HG02610 (cell line): ENCODE results near the gene AVEN.
"Not testable (repeated sequence)": the region's sequence is repeated elsewhere in the genome, so short reads cannot be mapped to it uniquely, and the experiment has no call there.

ENCODE experiments used
- ATAC-seq: cut with Tn5 transposase; IDR thresholded peaks from one replicate; pipeline ENCODE4 v1.9.1; 2021; ENCODE audit warnings: mild to moderate bottlenecking, moderate library complexity; ENCODE audit not compliant: unreplicated experiment

Gene AVEN

GRCh38 chr15:34038871-34039789 is at the start of gene AVEN:
Gene AVEN (minus strand): TSS chr15:34039204. CDS start chr15:34039046, 158 bp downstream.
- peak; percentile 52 for ATAC-seq

GRCh38 chr15:34085746-34086145 is 46.7 kb upstream of the AVEN start:
- ATAC-seq = no peak

- ATAC-seq = no peak
Measured at GRCh38 chr15:34084086-34084485, 45.1 kb upstream of the AVEN start.

GRCh38 chr15:34079904-34080303 is 40.9 kb upstream of the AVEN start:
- ATAC-seq = no peak

GRCh38 chr15:34078900-34079299 is 39.9 kb upstream of the AVEN start:
- no peak for ATAC-seq

GRCh38 chr15:34076785-34077184 is 37.8 kb upstream of the AVEN start:
- no peak for ATAC-seq

GRCh38 chr15:34070003-34070402 is 31.0 kb upstream of the AVEN start:
- ATAC-seq = no peak

- ATAC-seq = no peak
Measured at GRCh38 chr15:34065941-34066340, 26.9 kb upstream of the AVEN start.

- no peak for ATAC-seq
Measured at GRCh38 chr15:34065261-34065660, 26.3 kb upstream of the AVEN start.

GRCh38 chr15:34064438-34064837 is 25.4 kb upstream of the AVEN start:
- no peak for ATAC-seq

GRCh38 chr15:34059946-34060345 is 20.9 kb upstream of the AVEN start:
- ATAC-seq = no peak

- no peak for ATAC-seq
Measured at GRCh38 chr15:34059476-34059875, 20.5 kb upstream of the AVEN start.

- ATAC-seq = no peak
Measured at GRCh38 chr15:34056911-34057310, 17.9 kb upstream of the AVEN start.

- ATAC-seq = no peak
Measured at GRCh38 chr15:34055868-34056595, 17.0 kb upstream of the AVEN start.

GRCh38 chr15:34054081-34054707 is 15.2 kb upstream of the AVEN start:
- ATAC-seq = no peak

GRCh38 chr15:34050385-34050784 is 11.4 kb upstream of the AVEN start:
- not testable (repeated sequence) for ATAC-seq

GRCh38 chr15:34049112-34049511 is 10.1 kb upstream of the AVEN start:
- no peak for ATAC-seq

GRCh38 chr15:34047893-34048775 is 9.1 kb upstream of the AVEN start:
- ATAC-seq = no peak

GRCh38 chr15:34046471-34047145 is 7.6 kb upstream of the AVEN start:
- no peak for ATAC-seq

- no peak for ATAC-seq
Measured at GRCh38 chr15:34043813-34044212, 4.8 kb upstream of the AVEN start.
